Heart left ventricle (tissue), 16 donors: ENCODE measurements around the gene BCKDHB. TPM values are rescaled to one million over a fixed set of nuclear protein-coding genes. Genes with fewer than 3 reads are reported as not detected.
"Not testable (repeated sequence)": the region's sequence is repeated elsewhere in the genome, so short reads cannot be mapped to it uniquely, and the experiment has no call there.

Source experiments
- ATAC-seq, 4 donors: fragments of 200-7000 bp; cut with Tn5 transposase; one replicate each; pipeline ENCODE4 v1.9.1; 2020 to 2022; ENCODE audit warnings: moderate library complexity in 4 of 4, mild to moderate bottlenecking in 3 of 4, moderate number of reproducible peaks in 1 of 4
- DNase-seq, 5 donors: peaks; one replicate each; pipeline ENCODE4 v3.0.0-alpha.2; 2020
- H3K27ac ChIP-seq, 12 donors: fragments of 200-600 bp; sonication (generic) in 4 of 12; one replicate each; pipeline versions ENCODE4 v1.5.0 to v1.8.0; 2016 to 2022; ENCODE audit warnings: mild to moderate bottlenecking in 2 of 12
- H3K27me3 ChIP-seq, 9 donors: fragments of 200-600 bp; sonication (generic) in 2 of 9; one replicate each; pipeline versions ENCODE4 v1.5.1 to v1.8.0; 2016 to 2022; ENCODE audit warnings: mild to moderate bottlenecking in 3 of 9
- H3K36me3 ChIP-seq, 9 donors: fragments of 200-600 bp; sonication (generic) in 2 of 9; one replicate each; pipeline versions ENCODE4 v1.5.0 to v1.8.0; 2018 to 2022; ENCODE audit warnings: mild to moderate bottlenecking in 2 of 9
- H3K4me1 ChIP-seq, 12 donors: fragments of 200-600 bp; sonication (generic) in 4 of 12; one replicate each; pipeline versions ENCODE4 v1.5.0 to v1.8.0; 2016 to 2022; ENCODE audit warnings: mild to moderate bottlenecking in 3 of 12
- H3K4me3 ChIP-seq, 12 donors: fragments of 200-600 bp; sonication (generic) in 4 of 12; one replicate each; pipeline versions ENCODE4 v1.5.0 to v1.8.0; 2017 to 2022; ENCODE audit warnings: mild to moderate bottlenecking in 9 of 12, moderate library complexity in 4 of 12
- H3K9me3 ChIP-seq, 12 donors: fragments of 200-600 bp; sonication (generic) in 4 of 12; one replicate each; pipeline versions ENCODE4 v1.5.0 to v1.8.0; 2016 to 2022; ENCODE audit warnings: mild to moderate bottlenecking in 1 of 12
- POLR2A ChIP-seq, 2 donors: fragments of 450-650 bp; IDR thresholded peaks; one replicate each; pipeline ENCODE4 v1.6.1; 2017; ENCODE audit warnings: antibody characterized with exemption in 2 of 2, mild to moderate bottlenecking in 2 of 2, moderate library complexity in 2 of 2
- WGBS, 4 donors: extraction: QIAGEN DNeasy Blood & Tissue Kit in 2 of 4; methylation state at CpG; one replicate each; pipeline versions ENCODE4 v1.1.5 to v1.1.7; 2013 to 2018; 5-methylcytosine and 5-hydroxymethylcytosine counted together
- intact Hi-C, 10 donors: fragments of 100-400 bp; cut with DNase I; formaldehyde crosslinking; loops; one replicate each; pipeline versions ENCODE4 v1.11.1 to v1.14.2; 2022
- polyA plus RNA-seq, 2 donors: library from polyadenylated mRNA; stranded (reverse); fragments of 200-250 nt; gene quantifications; one replicate each; pipeline ENCODE4 v1.2.3, GENCODE V29; 2013
- total RNA-seq, 9 donors: library from RNA; depleted of rRNA in 2 of 9; stranded (reverse); fragments of >200 nt in 2 of 9; fragmentation: NEBNext Ultra II Directional in 3 of 9; extraction: Animal tissue kit (Norgen Biotek cat#: 25700) in 3 of 9; gene quantifications; one replicate each; pipeline versions ENCODE4 v1.1.0 to v1.2.4, GENCODE V29; 2016 to 2023
- TF ChIP-seq, protein P1 (sequence below), 12 donors: fragments of 200-600 bp; sonication (generic) in 4 of 12; IDR thresholded peaks; one replicate each; pipeline versions ENCODE4 v1.5.0 to v1.8.0; 2018 to 2022; ENCODE audit warnings: antibody characterized with exemption in 12 of 12, mild to moderate bottlenecking in 5 of 12
- donor health status: ischemic (EF 13 %, LVEDD 7.1; RV severe dilation, severe dysfunction).
- donor health status: healthy with polysubstance abuse.
- donor health status: DM: no; HTN: yes; CAD: no.
- donor health status: DM: no; HTN: no; CAD: no.
- donor health status: ischemic (EF 25% LVEDD 6.9; RV normal size, moderate dysfunction).
- donor health status: ischemic (EF 25% LVEDD 5.7; RV mildly dilated, moderate dysfunction).
- donor health status: healthy.
- donor health status: DM: yes; HTN: yes; CAD: no.
- donor health status: ischemic (EF 35%, LVEDD 5.7; RV mildly dilated, moderate dysfunction).
- donor health status: nonischemic (EF 11% LVEDD 7.7; RV severe dilation, severe dysfunction).
- donor health status: DM: yes; HTN: yes; CAD: no.
- donor health status: PGD.
- donor health status: ischemic (EF 29% LVEDD 5.4; RV normal size, mild dysfunction).
- donor health status: nonischemic (EF 23%, LVEDD 6.1; RV moderate dilation, normal function).

The BCKDHB gene
- total and polyA plus RNA-seq, 11 donors: 10.1 to 41.9 (median 27.6) TPM

- no peak for DNase-seq
- no peak for ATAC-seq
- TF ChIP-seq, protein P1, sequence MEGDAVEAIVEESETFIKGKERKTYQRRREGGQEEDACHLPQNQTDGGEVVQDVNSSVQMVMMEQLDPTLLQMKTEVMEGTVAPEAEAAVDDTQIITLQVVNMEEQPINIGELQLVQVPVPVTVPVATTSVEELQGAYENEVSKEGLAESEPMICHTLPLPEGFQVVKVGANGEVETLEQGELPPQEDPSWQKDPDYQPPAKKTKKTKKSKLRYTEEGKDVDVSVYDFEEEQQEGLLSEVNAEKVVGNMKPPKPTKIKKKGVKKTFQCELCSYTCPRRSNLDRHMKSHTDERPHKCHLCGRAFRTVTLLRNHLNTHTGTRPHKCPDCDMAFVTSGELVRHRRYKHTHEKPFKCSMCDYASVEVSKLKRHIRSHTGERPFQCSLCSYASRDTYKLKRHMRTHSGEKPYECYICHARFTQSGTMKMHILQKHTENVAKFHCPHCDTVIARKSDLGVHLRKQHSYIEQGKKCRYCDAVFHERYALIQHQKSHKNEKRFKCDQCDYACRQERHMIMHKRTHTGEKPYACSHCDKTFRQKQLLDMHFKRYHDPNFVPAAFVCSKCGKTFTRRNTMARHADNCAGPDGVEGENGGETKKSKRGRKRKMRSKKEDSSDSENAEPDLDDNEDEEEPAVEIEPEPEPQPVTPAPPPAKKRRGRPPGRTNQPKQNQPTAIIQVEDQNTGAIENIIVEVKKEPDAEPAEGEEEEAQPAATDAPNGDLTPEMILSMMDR (IDR thresholded peaks at IDR 0.05): no peak
- no peak for TF ChIP-seq POLR2A (IDR thresholded peaks at IDR 0.05)
- intact Hi-C loops: loop anchor here in 5 of 10 donors (10.0 kb wide), 2 partner anchors 151 to 321 kb away; partner anchors contain the start of gene ELOVL4 (in 4 of the 5)
- no peak overlapping the region for H3K4me3 ChIP-seq
- WGBS, 4 donors: 48 to 57% (median 55%) methylated on average over 3 of the region's 3 CpGs
- H3K27ac ChIP-seq: no peak overlapping the region
- H3K9me3 ChIP-seq: no peaks in the 10 kb centered on the region
- H3K36me3 ChIP-seq: no peaks in the 10 kb centered on the region
- no peaks in the 10 kb centered on the region for H3K27me3 ChIP-seq
- H3K4me1 ChIP-seq: no peaks in the 10 kb centered on the region
These were observed 10.9 kb upstream of the BCKDHB start for GRCh38 chr6:80095600-80095999.

- H3K9me3 ChIP-seq: no peaks in the 10 kb centered on the region
- DNase-seq (no peak), ATAC-seq (no peak)
- no peak for TF ChIP-seq POLR2A (IDR thresholded peaks at IDR 0.05)
- TF ChIP-seq, protein P1 (IDR thresholded peaks at IDR 0.05): no peak
- no peak overlapping the region for H3K27ac ChIP-seq
- intact Hi-C loops: loop anchor here in 5 of 10 donors (10.0 kb wide), 2 partner anchors 154 to 324 kb away; partner anchors contain the start of gene ELOVL4 (in 4 of the 5)
- no peak overlapping the region for H3K4me3 ChIP-seq
- no peaks in the 10 kb centered on the region for H3K27me3 ChIP-seq
- no peaks in the 10 kb centered on the region for H3K36me3 ChIP-seq
- H3K4me1 ChIP-seq: no peaks in the 10 kb centered on the region
These were observed 8.1 kb upstream of the BCKDHB start for GRCh38 chr6:80098392-80098791.

DNA sequence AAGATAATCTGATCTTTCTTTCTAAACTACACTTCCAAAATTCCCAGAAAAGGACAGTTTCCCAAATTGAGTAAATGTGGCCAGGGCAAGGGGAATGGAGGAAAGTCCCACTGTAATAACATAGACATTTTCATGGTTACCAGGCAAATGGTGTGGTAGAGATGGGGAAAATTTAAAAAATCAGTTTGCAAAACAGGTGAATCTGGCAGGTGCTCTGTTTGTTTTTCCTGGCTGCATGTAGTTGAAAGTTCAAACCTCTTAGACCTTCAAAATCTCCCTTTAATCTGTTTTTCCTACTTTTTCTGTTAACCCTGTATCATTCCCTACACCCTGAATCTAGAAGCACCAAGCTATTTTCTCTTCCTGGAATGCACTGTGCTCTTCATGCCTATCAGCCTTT is 2.0 kb upstream of the BCKDHB start:
- no peak for DNase-seq
- no peak overlapping the region for H3K4me3 ChIP-seq
- intact Hi-C loops: loop anchor here in 4 of 10 donors (10.0 kb wide), 2 partner anchors 100 to 870 kb away; partner anchors contain the start of genes TTK (in 3 of the 4) and HMGN3 (in 1 of the 4)
- peaks cover 0 to 25% (median 7%) of the 10 kb centered on the region in 12 donors for H3K4me1 ChIP-seq
- TF ChIP-seq POLR2A (IDR thresholded peaks at IDR 0.05): no peak
- TF ChIP-seq, protein P1 (IDR thresholded peaks at IDR 0.05): no peak
- H3K27me3 ChIP-seq: no peaks in the 10 kb centered on the region
- no peak overlapping the region for H3K27ac ChIP-seq
- H3K36me3 ChIP-seq: no peaks in the 10 kb centered on the region
- H3K9me3 ChIP-seq: no peaks in the 10 kb centered on the region
- ATAC-seq: no peak

- Histone ChIP-seq H3K4me3 (peak overlapping the region in 11 of 12 donors; percentile 27 to 96 (median 89)), H3K27me3 (no peaks in the 10 kb centered on the region), H3K9me3 (no peaks in the 10 kb centered on the region), H3K36me3 (no peaks in the 10 kb centered on the region), H3K4me1 (peaks cover 0 to 25% (median 7%) of the 10 kb centered on the region in 12 donors), H3K27ac (peak overlapping the region; percentile 8 to 95 (median 82))
- TF ChIP-seq, protein P1 (IDR thresholded peaks at IDR 0.05): no peak
- no peak for TF ChIP-seq POLR2A (IDR thresholded peaks at IDR 0.05)
- no peak for DNase-seq
- 4 to 7% (median 5%) methylated on average over 6 of the region's 6 CpGs for WGBS, 4 donors
- ATAC-seq: peak in 1 of 4 donors; percentile 1
- intact Hi-C loops: loop anchor here in 6 of 10 donors (1.0 to 10.0 kb wide), 5 partner anchors 101 to 871 kb away; partner anchors contain the start of genes TTK (in 6 of the 6) and HMGN3 (in 1 of the 6)
These were observed 476 bp upstream of the BCKDHB start for GRCh38 chr6:80105972-80106417.

GRCh38 chr6:80122576-80122975 is 16.1 kb downstream of the BCKDHB start:
- H3K4me1 ChIP-seq, H3K36me3 ChIP-seq, H3K27me3 ChIP-seq, H3K27ac ChIP-seq, intact Hi-C loops, DNase-seq, H3K4me3 ChIP-seq, ATAC-seq: not testable (repeated sequence)
- WGBS, 4 donors: 85 to 93% (median 89%) methylated on average over 3 of the region's 3 CpGs
- peaks cover 0 to 32% (median 5%) of the 10 kb centered on the region in 12 donors for H3K9me3 ChIP-seq
